ENCODE measurements around the gene CD200R1L. TPM values are rescaled to one million over a fixed set of nuclear protein-coding genes. Genes with fewer than 3 reads are reported as not detected.

CD200R1L gene
- total and polyA plus RNA-seq, 9 of the 15 experiments (the other 6 are each of a cell fraction or from before 2014, with no cell fraction given): not detected

- TF ChIP-seq, protein P1, sequence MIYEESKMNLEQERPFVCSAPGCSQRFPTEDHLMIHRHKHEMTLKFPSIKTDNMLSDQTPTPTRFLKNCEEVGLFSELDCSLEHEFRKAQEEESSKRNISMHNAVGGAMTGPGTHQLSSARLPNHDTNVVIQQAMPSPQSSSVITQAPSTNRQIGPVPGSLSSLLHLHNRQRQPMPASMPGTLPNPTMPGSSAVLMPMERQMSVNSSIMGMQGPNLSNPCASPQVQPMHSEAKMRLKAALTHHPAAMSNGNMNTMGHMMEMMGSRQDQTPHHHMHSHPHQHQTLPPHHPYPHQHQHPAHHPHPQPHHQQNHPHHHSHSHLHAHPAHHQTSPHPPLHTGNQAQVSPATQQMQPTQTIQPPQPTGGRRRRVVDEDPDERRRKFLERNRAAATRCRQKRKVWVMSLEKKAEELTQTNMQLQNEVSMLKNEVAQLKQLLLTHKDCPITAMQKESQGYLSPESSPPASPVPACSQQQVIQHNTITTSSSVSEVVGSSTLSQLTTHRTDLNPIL (CRISPR knock-in tag; IDR thresholded peaks at IDR 0.05): no peak
- TF ChIP-seq ZNF639 (CRISPR knock-in tag; conservative IDR thresholded peaks at IDR 0.05 in 1 of 2, IDR thresholded peaks at IDR 0.05 in 1 of 2): no peak
- TF ChIP-seq RNF2 (IDR thresholded peaks at IDR 0.05): no peak
- TF ChIP-seq ZNF239 (CRISPR knock-in tag; IDR thresholded peaks at IDR 0.05): no peak
- TF ChIP-seq MCM5 (IDR thresholded peaks at IDR 0.05; ENCODE audit: low read depth): no peak
- no peak for TF ChIP-seq KLF16 (IDR thresholded peaks at IDR 0.05)
- no peak for TF ChIP-seq NFE2L1 (tag; IDR thresholded peaks at IDR 0.05; ENCODE audit: borderline replicate concordance, low read depth)
- TF ChIP-seq SOX6 (IDR thresholded peaks at IDR 0.05): no peak
- no peak for TF ChIP-seq ZBTB40 (IDR thresholded peaks at IDR 0.05)
- TF ChIP-seq ZBTB40 (CRISPR knock-in tag; IDR thresholded peaks at IDR 0.05): no peak
- TF ChIP-seq NUFIP1 (IDR thresholded peaks at IDR 0.05; ENCODE audit: partially characterized antibody): no peak
- TF ChIP-seq CEBPB (tag; IDR thresholded peaks at IDR 0.05): peak; percentile 70
- TF ChIP-seq CEBPG (CRISPR knock-in tag; IDR thresholded peaks at IDR 0.05): no peak
- peak; percentile 29 to 36; a peak in 1 of 4 replicates for TF ChIP-seq CEBPG (tag; conservative IDR thresholded peaks at IDR 0.05 in 1 of 2, IDR thresholded peaks at IDR 0.05 in 1 of 2)
- no peak for TF ChIP-seq ZNF12 (CRISPR knock-in tag; IDR thresholded peaks at IDR 0.05)
- TF ChIP-seq, protein P2, sequence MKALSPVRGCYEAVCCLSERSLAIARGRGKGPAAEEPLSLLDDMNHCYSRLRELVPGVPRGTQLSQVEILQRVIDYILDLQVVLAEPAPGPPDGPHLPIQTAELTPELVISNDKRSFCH (CRISPR knock-in tag; IDR thresholded peaks at IDR 0.05): no peak
- TF ChIP-seq, protein P2 (tag; IDR thresholded peaks at IDR 0.05): no peak
- TF ChIP-seq EGR1 (conservative IDR thresholded peaks at IDR 0.05): no peak
Measured at GRCh38 chr3:112767177-112767576, 79.5 kb downstream of the CD200R1L start (continued).
